WTC11 (cell line): Measurements from ENCODE around the gene TET3. TPM values are rescaled to one million over a fixed set of nuclear protein-coding genes. Genes with fewer than 3 reads are reported as not detected.
A peak's percentile ranks its signal among the peaks of the same experiment; 100 is the strongest.

ENCODE experiments used
- ATAC-seq: fragments of 200-7000 bp; cut with Tn5 transposase; 2 replicates; pipeline ENCODE4 v1.10.0; 2021; ENCODE audit warnings: mild to moderate bottlenecking, moderate library complexity
- CTCF ChIA-PET: fragments of 300-600 bp; sonication (Branson Sonifier 250); formaldehyde crosslinking; loops from one replicate; lab custom pipeline; 2021; ENCODE audit warnings: antibody characterized with exemption; lab: Charles Lee
- POLR2A ChIA-PET: fragments of 350-600 bp; sonication (Branson Sonifier 250); formaldehyde crosslinking; loops from one replicate; lab custom pipeline; 2021; ENCODE audit warnings: antibody characterized with exemption; lab: Charles Lee
- DNase-seq: peaks from one replicate; pipeline ENCODE4 v3.0.0; 2021; ENCODE audit warnings: low spot score
- H3K27ac Mint-ChIP-seq: 2 replicates; pipeline ENCODE4 v1.8.0; 2021; ENCODE audit warnings: mixed read lengths
- H3K27me3 Mint-ChIP-seq: 2 replicates; pipeline ENCODE4 v1.8.0; 2021; ENCODE audit warnings: low read depth, mild to moderate bottlenecking, moderate library complexity, mixed read lengths
- H3K36me3 Mint-ChIP-seq: 2 replicates; pipeline ENCODE4 v1.8.0; 2021; ENCODE audit warnings: mixed read lengths
- H3K4me1 Mint-ChIP-seq: 2 replicates; pipeline ENCODE4 v1.8.0; 2022; ENCODE audit warnings: mixed read lengths
- H3K4me3 Mint-ChIP-seq: 2 replicates; pipeline ENCODE4 v1.8.0; 2021; ENCODE audit warnings: mild to moderate bottlenecking, moderate library complexity, mixed read lengths
- H3K9me3 Mint-ChIP-seq: 2 replicates; pipeline ENCODE4 v1.8.0; 2021; ENCODE audit warnings: mixed read lengths
- E2F5 ChIP-seq: sonication (generic); formaldehyde crosslinking; IDR thresholded peaks from 2 replicates; pipeline ENCODE4 v1.8.1; 2022; ENCODE audit warnings: mild to moderate bottlenecking, moderate library complexity, missing genetic modification reagents
- ERG ChIP-seq: fragments of 250-450 bp; sonication (Bioruptor Pico); IDR thresholded peaks from 2 replicates; pipeline ENCODE4 v1.8.0; 2021; ENCODE audit warnings: mild to moderate bottlenecking
- GTF2I ChIP-seq: fragments of 250-450 bp; sonication (Bioruptor Pico); conservative IDR thresholded peaks from 2 replicates; pipeline ENCODE4 v1.4.0; 2021; ENCODE audit warnings: mild to moderate bottlenecking
- NFYB ChIP-seq: sonication (generic); formaldehyde crosslinking; conservative IDR thresholded peaks from 2 replicates; pipeline ENCODE4 v1.8.0; 2022; ENCODE audit warnings: low read depth, missing genetic modification reagents
- PRDM15 ChIP-seq: sonication (generic); formaldehyde crosslinking; IDR thresholded peaks from 2 replicates; pipeline ENCODE4 v1.8.0; 2022; ENCODE audit warnings: missing genetic modification reagents
- PREB ChIP-seq: sonication (generic); formaldehyde crosslinking; IDR thresholded peaks from 2 replicates; pipeline ENCODE4 v1.8.1; 2022; ENCODE audit warnings: mild to moderate bottlenecking, missing genetic modification reagents, moderate library complexity, borderline replicate concordance
- RELA ChIP-seq: sonication (generic); formaldehyde crosslinking; IDR thresholded peaks from 2 replicates; pipeline ENCODE4 v1.8.1; 2022; ENCODE audit warnings: missing genetic modification reagents, mild to moderate bottlenecking, borderline replicate concordance
- RORB ChIP-seq: fragments of 250-450 bp; sonication (Bioruptor Pico); IDR thresholded peaks from 2 replicates; pipeline ENCODE4 v1.9.0; 2021; ENCODE audit warnings: mild to moderate bottlenecking
- ZBTB21 ChIP-seq: sonication (generic); formaldehyde crosslinking; IDR thresholded peaks from 2 replicates; pipeline ENCODE4 v1.8.1; 2023; ENCODE audit warnings: mild to moderate bottlenecking, missing genetic modification reagents, borderline replicate concordance
- ZBTB43 ChIP-seq: sonication (generic); formaldehyde crosslinking; IDR thresholded peaks from 2 replicates; pipeline ENCODE4 v1.8.1; 2023; ENCODE audit warnings: mild to moderate bottlenecking, missing genetic modification reagents
- ZNF121 ChIP-seq: sonication (generic); formaldehyde crosslinking; IDR thresholded peaks from 2 replicates; pipeline ENCODE4 v1.8.0; 2023; ENCODE audit warnings: missing genetic modification reagents
- ZNF317 ChIP-seq: sonication (generic); formaldehyde crosslinking; IDR thresholded peaks from 2 replicates; pipeline ENCODE4 v1.8.1; 2023; ENCODE audit warnings: low read depth, mild to moderate bottlenecking, moderate library complexity, missing genetic modification reagents, borderline replicate concordance
- ZNF671 ChIP-seq: fragments of 250-450 bp; sonication (Bioruptor Pico); IDR thresholded peaks from 2 replicates; pipeline ENCODE4 v1.8.0; 2021; ENCODE audit warnings: mild to moderate bottlenecking
- total RNA-seq: library from RNA; stranded (reverse); gene quantifications from 3 replicates; pipeline ENCODE4 v1.2.3, GENCODE V29; 2021

The TET3 gene
- total RNA-seq, 1 experiment from 2014 or later: 19.3 TPM

- ChIA-PET POLR2A (no interaction called here), CTCF (no interaction called here)
- H3K27me3 Mint-ChIP-seq: no peaks in the 10 kb centered on the region
- TF ChIP-seq ERG (CRISPR knock-in tag) (no peak), ZNF317 (CRISPR knock-in tag) (no peak), NFYB (CRISPR knock-in tag) (no peak), E2F5 (CRISPR knock-in tag) (no peak), ZBTB43 (CRISPR knock-in tag) (no peak), PRDM15 (CRISPR knock-in tag) (no peak), GTF2I (no peak), ZBTB21 (CRISPR knock-in tag) (no peak), ZNF671 (CRISPR knock-in tag) (no peak), PREB (CRISPR knock-in tag) (no peak), RORB (CRISPR knock-in tag) (no peak)
- ATAC-seq: no peak
- H3K36me3 Mint-ChIP-seq: peaks cover 63% of the 10 kb centered on the region
- DNase-seq: no peak
- H3K9me3 Mint-ChIP-seq: no peaks in the 10 kb centered on the region
- H3K4me3 Mint-ChIP-seq: no peak overlapping the region
- 0 out of 2 replicates have a peak overlapping the region, but pooled peaks have one; percentile 34 for H3K27ac Mint-ChIP-seq
- H3K4me1 Mint-ChIP-seq: no peaks in the 10 kb centered on the region
Measured at GRCh38 chr2:73956218-73956865, 28.4 kb upstream of the TET3 start.

- H3K4me3 Mint-ChIP-seq: no peak overlapping the region
- ATAC-seq (no peak), DNase-seq (no peak)
- ChIA-PET POLR2A (no interaction called here), CTCF (interaction anchor here (0.7 kb wide), 3 partner anchors 43 to 146 kb away, joined by 3 to 4 read pairs (median 4); no protein-coding TSS in a partner anchor)
- peaks cover 29% of the 10 kb centered on the region for H3K36me3 Mint-ChIP-seq
- H3K27ac Mint-ChIP-seq: no peak overlapping the region
- TF ChIP-seq RELA (CRISPR knock-in tag) (no peak), ZNF121 (peak; percentile 49; the same call in 1 of the 2 replicates)
- peaks cover 8% of the 10 kb centered on the region for H3K9me3 Mint-ChIP-seq
- peaks cover 5% of the 10 kb centered on the region; the same call in 1 of the 2 replicates for H3K27me3 Mint-ChIP-seq
- no peaks in the 10 kb centered on the region for H3K4me1 Mint-ChIP-seq
Measured at GRCh38 chr2:73961274-73961673, 23.4 kb upstream of the TET3 start.
